ENCODE measurements around the gene NPHP4.

DNA sequence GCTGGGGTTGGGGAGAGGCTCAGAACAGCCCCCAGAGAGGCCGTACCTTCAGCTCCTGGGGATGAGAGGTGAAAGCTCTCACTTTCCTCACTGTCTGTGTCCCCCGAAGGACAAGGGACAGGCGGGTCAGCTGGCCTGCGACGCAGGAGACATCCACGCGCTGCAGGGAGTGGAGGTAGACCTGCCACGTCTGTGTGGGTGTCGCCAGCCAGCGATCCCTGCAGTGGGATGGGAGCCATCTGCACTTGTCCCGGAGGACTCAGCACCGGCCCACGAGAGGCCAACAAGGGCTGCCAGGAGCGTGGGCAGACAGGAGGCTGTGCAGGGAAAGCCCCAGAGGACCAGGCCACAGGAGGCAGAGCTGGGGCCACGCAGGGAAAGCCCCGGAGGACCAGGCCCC is 127.2 kb downstream of the NPHP4 start:
- TF ChIP-seq, protein P1, sequence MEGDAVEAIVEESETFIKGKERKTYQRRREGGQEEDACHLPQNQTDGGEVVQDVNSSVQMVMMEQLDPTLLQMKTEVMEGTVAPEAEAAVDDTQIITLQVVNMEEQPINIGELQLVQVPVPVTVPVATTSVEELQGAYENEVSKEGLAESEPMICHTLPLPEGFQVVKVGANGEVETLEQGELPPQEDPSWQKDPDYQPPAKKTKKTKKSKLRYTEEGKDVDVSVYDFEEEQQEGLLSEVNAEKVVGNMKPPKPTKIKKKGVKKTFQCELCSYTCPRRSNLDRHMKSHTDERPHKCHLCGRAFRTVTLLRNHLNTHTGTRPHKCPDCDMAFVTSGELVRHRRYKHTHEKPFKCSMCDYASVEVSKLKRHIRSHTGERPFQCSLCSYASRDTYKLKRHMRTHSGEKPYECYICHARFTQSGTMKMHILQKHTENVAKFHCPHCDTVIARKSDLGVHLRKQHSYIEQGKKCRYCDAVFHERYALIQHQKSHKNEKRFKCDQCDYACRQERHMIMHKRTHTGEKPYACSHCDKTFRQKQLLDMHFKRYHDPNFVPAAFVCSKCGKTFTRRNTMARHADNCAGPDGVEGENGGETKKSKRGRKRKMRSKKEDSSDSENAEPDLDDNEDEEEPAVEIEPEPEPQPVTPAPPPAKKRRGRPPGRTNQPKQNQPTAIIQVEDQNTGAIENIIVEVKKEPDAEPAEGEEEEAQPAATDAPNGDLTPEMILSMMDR (IDR thresholded peaks at IDR 0.05): no peak
- no peak for TF ChIP-seq POLR2A (IDR thresholded peaks at IDR 0.05)

Data from lower leg skin (tissue), 3 donors.